WERI-Rb-1 (cell line): Measurements from ENCODE around the gene VEGFC.
A peak's percentile ranks its signal among the peaks of the same experiment; 100 is the strongest.

Source experiments
- DNase-seq: peaks from one replicate; pipeline ENCODE4 v3.0.0-alpha.2; 2020
- H3K27ac ChIP-seq: fragments of 250-450 bp; sonication (Bioruptor Pico); 2 replicates; pipeline ENCODE4 v1.5.1; 2020; ENCODE audit warnings: mild to moderate bottlenecking, moderate library complexity
- H3K27me3 ChIP-seq: fragments of 250-450 bp; sonication (Bioruptor Pico); 2 replicates; pipeline ENCODE4 v1.5.1; 2021; ENCODE audit warnings: mild to moderate bottlenecking, low read depth, moderate library complexity; ENCODE audit not compliant: insufficient read depth, severe bottlenecking
- H3K36me3 ChIP-seq: fragments of 250-450 bp; sonication (Bioruptor Pico); 2 replicates; pipeline ENCODE4 v1.5.1; 2020; ENCODE audit warnings: mild to moderate bottlenecking, moderate library complexity
- H3K4me3 ChIP-seq: 2 replicates; pipeline ENCODE4 v1.5.1; 2011; ENCODE audit warnings: low read depth, mild to moderate bottlenecking, control low read depth, low read length
- H3K9me3 ChIP-seq: fragments of 250-450 bp; sonication (Bioruptor Pico); 2 replicates; pipeline ENCODE4 v1.5.1; 2021; ENCODE audit warnings: mild to moderate bottlenecking, moderate library complexity; ENCODE audit not compliant: severe bottlenecking
- TF ChIP-seq, protein P1 (sequence below): IDR thresholded peaks from 2 replicates; pipeline ENCODE4 v1.5.1; 2011; ENCODE audit warnings: low read depth, mild to moderate bottlenecking, control low read depth, inconsistent platforms, low read length

VEGFC gene

DNA sequence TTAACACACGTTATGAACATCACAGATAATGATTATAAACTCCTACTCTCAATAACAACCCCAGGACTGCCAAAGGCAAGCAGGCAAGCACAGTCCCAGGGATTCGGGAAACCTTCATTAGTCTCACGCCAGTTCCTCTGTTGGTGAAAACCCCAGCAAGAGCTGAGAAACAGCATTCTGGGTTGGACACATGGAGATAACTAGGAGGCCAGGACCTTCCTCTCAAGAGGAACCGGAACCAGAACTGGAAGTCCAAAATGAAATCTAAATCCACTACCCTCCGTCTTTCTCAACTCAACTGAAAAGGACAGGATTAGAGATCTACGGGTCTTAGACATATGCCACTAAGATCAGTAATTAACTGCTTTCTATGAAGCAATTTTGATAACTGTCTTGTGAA is 3.8 kb downstream of the VEGFC start:
- Histone ChIP-seq H3K27me3 (peaks cover 13% of the 10 kb centered on the region), H3K4me3 (no peak overlapping the region), H3K27ac (no peak overlapping the region), H3K9me3 (no peaks in the 10 kb centered on the region), H3K36me3 (no peaks in the 10 kb centered on the region)
- DNase-seq, result no peak
- TF ChIP-seq, protein P1, sequence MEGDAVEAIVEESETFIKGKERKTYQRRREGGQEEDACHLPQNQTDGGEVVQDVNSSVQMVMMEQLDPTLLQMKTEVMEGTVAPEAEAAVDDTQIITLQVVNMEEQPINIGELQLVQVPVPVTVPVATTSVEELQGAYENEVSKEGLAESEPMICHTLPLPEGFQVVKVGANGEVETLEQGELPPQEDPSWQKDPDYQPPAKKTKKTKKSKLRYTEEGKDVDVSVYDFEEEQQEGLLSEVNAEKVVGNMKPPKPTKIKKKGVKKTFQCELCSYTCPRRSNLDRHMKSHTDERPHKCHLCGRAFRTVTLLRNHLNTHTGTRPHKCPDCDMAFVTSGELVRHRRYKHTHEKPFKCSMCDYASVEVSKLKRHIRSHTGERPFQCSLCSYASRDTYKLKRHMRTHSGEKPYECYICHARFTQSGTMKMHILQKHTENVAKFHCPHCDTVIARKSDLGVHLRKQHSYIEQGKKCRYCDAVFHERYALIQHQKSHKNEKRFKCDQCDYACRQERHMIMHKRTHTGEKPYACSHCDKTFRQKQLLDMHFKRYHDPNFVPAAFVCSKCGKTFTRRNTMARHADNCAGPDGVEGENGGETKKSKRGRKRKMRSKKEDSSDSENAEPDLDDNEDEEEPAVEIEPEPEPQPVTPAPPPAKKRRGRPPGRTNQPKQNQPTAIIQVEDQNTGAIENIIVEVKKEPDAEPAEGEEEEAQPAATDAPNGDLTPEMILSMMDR, result no peak

DNA sequence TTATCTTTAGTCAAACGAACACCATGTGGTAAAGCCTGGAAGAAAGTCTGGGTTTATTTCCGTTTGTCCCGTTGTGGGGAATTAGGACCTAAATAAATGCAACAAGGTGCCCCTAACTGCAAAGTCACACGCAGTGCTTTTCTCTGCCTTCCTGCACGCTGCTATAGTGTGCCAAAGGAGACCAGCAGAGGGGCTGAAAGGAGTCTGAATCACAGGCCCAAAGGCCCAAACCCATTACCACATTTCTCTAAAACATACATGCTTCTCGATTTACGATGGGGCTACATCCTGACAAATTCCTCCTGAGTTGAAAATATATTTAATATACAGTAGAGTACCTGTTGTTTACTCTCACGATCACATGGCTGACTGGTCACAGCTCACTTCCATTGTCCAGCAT is 4.5 kb downstream of the VEGFC start:
- no peaks in the 10 kb centered on the region for H3K36me3 ChIP-seq
- DNase-seq, result peak; percentile 15
- H3K4me3 ChIP-seq, result no peak overlapping the region
- no peak overlapping the region for H3K27ac ChIP-seq
- no peaks in the 10 kb centered on the region for H3K9me3 ChIP-seq
- TF ChIP-seq, protein P1, result no peak
- peaks cover 13% of the 10 kb centered on the region for H3K27me3 ChIP-seq

DNA sequence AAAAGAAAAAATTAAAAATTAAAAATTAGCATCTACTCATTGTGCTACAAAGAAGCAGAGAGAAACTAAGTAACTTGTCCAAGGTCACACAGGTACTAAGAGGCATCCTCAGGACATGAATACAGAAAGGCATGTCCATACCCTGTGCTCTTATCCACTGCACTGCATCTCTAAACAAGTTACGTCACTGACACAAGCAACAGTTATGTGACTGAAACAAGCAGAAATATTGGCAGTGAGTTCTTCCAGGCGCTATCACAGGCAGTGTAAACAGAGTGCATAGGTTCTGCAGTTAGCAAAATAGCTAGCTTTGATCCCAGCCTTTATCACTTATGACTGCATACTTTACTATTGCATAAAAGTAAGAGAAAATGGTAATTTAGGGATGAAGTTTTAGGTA is 7.9 kb downstream of the VEGFC start:
- Histone ChIP-seq H3K4me3 (no peak overlapping the region), H3K9me3 (no peaks in the 10 kb centered on the region), H3K27me3 (no peaks in the 10 kb centered on the region), H3K27ac (no peak overlapping the region), H3K36me3 (no peaks in the 10 kb centered on the region)
- TF ChIP-seq, protein P1, result no peak
- no peak for DNase-seq

DNA sequence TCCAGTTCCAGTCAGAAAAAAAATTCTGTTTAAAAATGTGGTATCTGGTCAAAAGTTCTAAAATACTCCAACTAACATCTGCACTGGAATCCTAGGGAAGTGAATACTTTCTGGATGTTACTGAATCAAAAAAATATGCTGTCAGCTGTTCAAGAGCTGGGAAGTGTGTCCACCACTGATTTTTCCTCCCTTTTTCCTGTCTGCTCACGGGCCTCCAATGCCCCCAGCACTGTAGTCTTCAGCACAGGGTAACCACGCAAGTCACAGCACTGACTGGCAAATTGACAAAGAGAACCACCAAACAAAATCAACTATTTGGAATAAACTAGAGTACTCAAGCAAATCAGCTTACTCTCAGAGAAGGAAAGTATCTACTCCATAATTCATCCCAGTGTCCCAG is 9.9 kb downstream of the VEGFC start:
- DNase-seq, result no peak
- Histone ChIP-seq H3K9me3 (no peaks in the 10 kb centered on the region), H3K4me3 (no peak overlapping the region), H3K27me3 (no peaks in the 10 kb centered on the region), H3K36me3 (no peaks in the 10 kb centered on the region), H3K27ac (no peak overlapping the region)
- TF ChIP-seq, protein P1, result no peak

DNA sequence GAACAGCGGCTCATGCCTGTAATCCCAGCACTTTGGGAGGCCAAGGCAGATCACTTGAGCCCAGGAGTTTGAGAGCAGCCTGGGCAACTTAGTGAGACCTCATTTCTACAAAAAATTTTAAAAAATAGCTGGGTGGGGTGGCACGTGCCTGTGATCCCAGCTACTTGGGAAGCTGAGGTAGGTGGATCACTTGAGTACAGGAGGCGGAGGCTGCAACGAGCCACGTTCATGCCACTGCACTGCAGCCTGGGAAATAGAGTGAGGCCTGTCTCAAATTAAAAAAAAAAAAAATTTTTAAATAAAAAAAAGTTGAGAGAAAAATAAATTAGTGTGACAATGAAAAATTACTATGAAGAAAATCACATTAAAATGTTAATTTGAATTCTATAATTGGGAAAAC is 10.5 kb downstream of the VEGFC start:
- no peak overlapping the region for H3K4me3 ChIP-seq
- no peak overlapping the region for H3K27ac ChIP-seq
- H3K9me3 ChIP-seq, result no peaks in the 10 kb centered on the region
- no peak for DNase-seq
- H3K36me3 ChIP-seq, result no peaks in the 10 kb centered on the region
- TF ChIP-seq, protein P1, result no peak
- H3K27me3 ChIP-seq, result no peaks in the 10 kb centered on the region

DNA sequence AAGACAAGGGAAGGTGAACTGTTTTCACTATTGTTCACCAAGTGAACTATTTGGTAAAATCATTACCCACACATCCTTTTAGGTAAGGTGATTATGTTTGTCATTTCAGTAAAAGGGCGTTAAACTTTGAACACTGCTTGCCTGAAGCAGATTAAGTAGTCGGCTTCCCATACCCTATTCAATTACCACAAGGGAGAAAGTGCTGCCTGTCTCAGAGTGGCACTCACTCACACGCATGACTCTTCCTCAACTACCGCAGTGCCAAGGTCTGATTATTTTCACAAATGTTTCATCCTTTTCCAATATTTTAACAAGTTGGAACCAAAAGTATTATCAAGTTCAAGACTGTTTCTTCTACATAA is 11.0 kb downstream of the VEGFC start:
- TF ChIP-seq, protein P1, result no peak
- no peaks in the 10 kb centered on the region for H3K27me3 ChIP-seq
- no peak overlapping the region for H3K4me3 ChIP-seq
- H3K27ac ChIP-seq, result no peak overlapping the region
- DNase-seq, result peak; percentile 37
- H3K36me3 ChIP-seq, result no peaks in the 10 kb centered on the region
- H3K9me3 ChIP-seq, result no peaks in the 10 kb centered on the region
